Amygdala (tissue), 56 donors: Measurements from ENCODE around the gene CD1C.
"Not testable (repeated sequence)": the region's sequence is repeated elsewhere in the genome, so short reads cannot be mapped to it uniquely, and the experiment has no call there.

Source experiments
- DNase-seq, 56 donors: peaks; one replicate each; lab custom pipeline; 2025; lab: John Stamatoyannopoulos, UW

CD1C gene

DNA sequence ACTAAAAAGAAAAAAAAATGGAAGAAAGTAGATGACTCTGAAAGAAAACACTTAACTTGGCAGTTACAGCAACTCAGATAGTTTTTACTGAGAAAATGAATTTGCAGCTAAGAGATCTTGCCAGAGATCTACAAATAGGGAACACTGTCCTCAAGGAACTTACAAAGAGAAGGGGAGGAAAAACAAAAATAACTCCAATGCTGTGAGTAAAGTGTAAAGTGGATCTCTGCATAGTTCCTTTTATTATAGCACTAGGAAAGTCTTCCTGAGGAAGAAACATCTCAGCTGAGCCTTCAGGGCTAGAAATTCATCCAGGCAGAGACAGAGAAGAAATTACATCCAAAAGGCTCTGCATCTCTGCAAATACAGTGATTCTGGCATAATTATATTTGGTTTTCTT lies 37.8 kb downstream of the CD1C start:
- DNase-seq: no peak

DNA sequence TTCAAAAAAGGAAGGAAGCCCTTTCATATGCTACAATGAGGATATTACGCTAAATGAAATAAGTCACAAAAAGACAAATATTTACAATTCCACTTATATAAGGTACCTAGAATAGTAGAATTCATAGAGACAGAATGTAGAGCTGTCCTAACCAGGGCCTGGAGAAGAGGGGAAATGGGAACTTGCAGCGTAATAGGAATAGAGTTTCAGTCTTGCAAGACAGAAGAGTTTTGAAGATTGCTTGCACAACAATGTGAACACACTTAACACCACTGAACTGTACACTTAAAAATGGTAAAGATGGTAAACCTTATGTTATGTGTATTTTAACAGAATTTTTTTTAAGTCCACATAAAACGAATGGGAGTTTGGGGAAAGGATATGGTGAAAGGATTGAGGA lies 38.7 kb downstream of the CD1C start:
- no peak for DNase-seq

DNA sequence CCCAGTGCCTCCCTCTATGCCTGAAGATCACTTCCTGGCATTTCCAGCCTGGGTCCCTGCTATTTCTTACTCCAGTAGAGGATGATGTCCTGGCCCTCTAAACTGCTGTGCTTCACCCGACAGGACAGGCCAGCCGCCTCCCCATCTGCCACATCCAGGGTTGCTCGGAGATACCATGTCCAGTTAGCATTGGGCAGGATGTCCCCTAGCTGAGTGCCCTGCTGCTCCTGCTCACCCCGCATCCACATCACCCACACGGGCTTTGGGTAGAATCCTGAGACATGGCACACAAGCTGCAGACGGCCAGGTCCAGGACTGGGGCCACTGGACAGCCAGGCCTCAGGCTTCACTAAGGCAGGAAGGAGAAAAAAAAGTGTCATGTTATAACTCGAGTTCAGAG lies 39.6 kb downstream of the CD1C start:
- DNase-seq: no peak

DNA sequence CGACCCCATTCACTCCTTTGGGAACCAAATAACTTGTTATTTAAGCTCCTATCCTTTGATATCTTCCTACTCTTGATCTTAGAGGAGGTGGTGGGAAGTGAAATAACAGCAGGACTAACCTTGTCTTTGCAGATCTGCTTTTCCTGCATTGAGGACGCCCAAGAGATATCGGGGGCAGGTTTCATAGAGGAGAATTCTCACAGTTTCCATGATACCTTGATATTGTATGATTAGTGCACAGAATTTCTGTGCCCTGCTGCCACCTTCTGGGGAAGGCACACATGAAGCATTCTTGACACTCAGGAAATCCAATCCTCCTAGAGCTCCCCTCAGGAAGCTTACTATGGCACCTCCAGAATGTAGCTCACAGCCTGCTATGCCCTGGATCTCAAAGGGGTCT lies 40.0 kb downstream of the CD1C start:
- DNase-seq: no peak

DNA sequence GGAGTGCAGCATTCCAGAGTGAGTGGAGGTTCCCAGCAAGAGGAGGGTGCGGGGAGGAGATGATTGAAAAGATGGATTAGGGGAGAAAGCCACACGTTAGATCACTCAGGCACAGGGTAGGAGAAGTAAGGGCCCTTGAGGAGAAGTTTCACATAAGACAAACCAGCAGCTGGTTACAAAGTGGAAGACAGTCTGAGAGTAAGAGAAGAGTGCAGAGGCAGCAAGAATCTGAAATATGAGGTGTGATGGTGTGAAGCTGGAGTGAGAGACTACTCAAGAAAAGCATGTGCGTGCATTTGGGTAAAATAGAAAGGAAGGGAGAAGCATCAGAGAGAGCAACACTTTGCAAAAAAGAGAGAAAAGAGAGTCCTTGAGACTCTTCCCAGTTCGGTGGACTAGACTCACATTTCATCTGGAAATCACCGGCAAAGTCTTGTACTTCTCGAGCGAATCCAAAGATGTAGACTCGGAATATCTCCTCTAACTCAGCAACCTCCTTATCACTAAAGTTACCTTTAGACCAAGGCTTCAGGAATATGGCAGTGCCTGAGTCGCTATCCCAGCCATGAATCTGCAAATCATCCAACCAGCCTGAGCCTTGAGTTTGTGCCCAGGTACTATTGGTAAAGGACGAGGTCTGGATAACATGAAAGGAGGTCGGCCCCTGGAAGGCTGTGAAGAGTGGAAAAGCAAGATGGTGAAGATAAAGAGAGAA lies 40.8 kb downstream of the CD1C start:
- no peak for DNase-seq

DNA sequence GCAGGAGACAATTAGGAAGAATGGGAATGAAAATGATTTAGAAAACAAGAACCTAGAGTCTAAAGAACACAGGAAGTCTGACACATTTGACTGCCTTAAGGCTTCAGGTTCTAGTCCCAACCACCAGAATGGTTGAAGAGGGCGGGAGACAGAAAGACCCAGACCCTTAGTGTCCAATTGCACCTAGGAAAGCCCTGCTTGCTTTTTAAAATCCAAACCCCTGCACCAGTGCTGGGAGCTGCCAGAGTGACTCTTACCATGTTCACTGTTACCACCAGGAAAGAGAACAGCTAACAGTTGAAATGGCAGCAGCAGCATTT lies 41.3 kb downstream of the CD1C start:
- no peak for DNase-seq

DNA sequence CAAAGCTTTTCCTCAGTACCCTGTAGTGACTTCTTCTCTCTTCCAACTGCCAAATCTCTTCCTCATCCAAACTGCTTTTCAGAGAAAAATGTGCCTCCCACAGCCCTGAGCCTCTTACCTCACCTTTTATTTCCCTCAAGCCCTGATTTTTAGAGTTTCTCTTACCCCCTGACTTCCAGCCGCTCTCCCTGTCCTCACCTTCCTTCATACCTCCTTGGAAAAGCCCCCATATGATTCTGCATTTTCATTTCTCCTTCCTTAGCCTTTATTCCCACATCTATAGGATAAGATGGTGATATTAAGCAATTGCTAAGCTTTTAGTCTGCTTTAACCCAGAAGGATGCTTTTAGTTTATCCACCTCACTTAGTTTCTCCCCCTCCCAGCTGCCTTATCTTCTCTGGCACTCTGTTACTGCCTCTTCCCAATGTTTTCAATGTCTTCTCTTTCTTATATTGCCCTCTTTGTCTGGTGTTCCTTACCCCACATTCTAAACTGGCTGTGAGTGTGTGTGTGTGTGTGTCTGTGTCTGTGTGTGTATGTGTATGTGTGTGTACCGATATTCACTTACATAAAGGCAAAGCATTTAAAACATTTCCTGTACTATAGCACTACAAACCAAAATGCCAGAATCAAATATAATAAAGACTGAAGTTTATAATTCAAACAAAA lies 41.9 kb downstream of the CD1C start, which contains the start of gene CD1B:
Gene CD1B (minus strand): TSS at position 51 of the 670 bp plus-strand sequence. CDS start 108 bp downstream, outside the sequence.
- DNase-seq: no peak

DNA sequence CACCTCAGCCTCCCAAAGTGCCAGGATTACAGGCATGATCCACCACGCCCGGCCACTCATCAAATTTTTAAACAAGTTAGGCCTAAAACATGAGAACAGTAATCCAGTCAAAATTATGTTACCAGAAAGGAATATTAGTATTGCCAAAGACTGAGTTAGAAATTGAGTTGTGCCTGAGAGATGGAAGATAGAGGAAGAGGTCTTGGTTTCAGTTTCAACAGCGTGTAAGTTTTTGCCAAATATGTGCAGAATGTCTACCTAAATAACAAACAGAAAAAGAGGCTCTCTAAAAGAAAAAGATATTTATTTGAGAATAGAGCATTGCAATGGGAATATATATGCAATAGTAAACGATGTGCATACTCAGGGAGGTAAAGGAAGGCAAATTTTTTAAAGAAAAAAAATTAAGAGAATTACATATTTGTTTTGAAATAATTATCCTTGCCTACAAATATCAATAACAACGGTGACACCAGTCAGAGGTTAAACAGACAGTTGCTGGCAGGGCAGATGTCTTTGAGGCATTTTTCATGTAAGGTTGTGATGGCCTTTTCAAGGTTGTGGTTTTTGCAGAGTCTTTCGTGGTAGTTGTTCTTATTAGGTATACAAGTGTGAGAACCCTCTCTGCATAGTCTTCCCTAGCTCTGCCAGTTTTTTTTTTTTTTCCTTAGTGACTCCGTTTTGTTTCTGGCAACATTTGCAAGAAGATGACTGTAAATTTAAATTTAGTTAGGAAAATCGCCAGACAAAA lies 43.9 kb downstream of the CD1C start:
- no peak for DNase-seq

DNA sequence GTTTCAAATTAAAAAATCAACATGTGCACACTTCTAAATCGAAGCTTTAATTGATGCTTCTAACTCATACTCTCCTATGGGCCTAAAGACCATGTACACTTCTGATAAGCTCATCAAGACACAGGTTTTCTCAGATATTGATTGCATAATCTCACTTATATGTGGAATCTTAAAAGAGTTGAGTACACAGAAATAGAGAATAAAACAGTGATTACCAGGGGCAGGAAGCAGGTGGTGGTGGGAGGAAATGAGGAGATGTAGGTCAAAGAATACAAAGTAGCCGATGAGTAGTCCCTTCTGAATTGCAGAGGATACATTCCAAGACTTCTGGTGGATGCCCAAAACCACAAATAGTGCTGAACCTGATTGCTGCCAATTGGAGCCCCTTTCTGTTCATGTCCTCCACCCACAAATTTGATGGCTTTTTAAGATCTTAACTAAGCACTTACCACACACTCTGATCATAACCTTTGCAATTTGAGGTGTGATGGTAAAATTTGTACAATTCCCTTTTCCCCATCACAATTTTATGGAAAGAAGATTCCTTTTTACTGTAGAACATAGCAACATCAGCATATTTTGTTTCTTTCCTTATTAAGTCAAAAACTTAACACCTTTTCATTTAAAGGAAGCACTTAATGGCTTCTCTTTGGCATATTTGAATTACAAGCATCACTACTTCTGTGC lies 44.9 kb downstream of the CD1C start:
- no peak for DNase-seq

DNA sequence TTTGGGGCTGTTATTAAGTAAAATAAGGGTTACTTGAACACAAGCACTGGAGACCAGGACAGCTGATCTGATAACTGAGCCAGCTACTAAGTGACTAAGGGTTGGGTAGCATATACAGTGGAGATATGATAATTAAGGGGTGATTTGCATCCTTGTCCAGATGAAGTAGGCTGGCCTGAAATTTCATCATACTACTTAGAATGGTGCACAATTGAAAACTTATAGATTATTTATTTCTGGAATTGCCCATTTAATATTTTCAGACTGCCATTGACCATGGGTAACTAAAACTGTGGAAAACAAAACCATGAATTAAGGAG lies 45.5 kb downstream of the CD1C start:
- DNase-seq: no peak

DNA sequence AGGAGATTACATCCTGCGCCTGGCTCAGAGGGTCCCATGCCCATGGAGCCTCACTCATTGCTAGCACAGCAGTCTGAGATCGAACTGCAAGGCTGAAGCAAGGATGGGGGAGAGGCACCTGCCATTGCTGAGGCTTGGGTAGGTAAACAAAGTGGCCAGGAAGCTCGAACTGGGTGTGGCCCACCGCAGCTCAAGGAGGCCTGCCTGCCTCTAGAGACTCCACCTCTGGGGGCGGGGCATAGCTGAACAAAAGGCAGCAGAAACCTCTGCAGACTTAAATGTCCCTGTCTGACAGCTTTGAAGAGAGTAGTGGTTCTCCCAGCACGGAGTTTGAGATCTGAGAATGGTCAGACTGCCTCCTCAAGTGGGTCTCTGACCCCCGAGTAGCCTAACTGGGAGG lies 46.7 kb downstream of the CD1C start:
- not testable (repeated sequence) for DNase-seq
